ENCODE data around the gene WDR1.

The WDR1 gene

GRCh38 chr4:10040049-10040892, 76.3 kb downstream of the WDR1 start:
- DNase-seq (ENCODE audit: low read depth): no peak

GRCh38 chr4:10036807-10037342, 79.7 kb downstream of the WDR1 start:
- no peak for DNase-seq (ENCODE audit: low read depth)

- DNase-seq (ENCODE audit: low read depth): no peak
These were observed 81.5 kb downstream of the WDR1 start for GRCh38 chr4:10035130-10035529.

GRCh38 chr4:10034612-10035104, 81.9 kb downstream of the WDR1 start:
- no peak for DNase-seq (ENCODE audit: low read depth)

- no peak for DNase-seq (ENCODE audit: low read depth)
These were observed 82.5 kb downstream of the WDR1 start for GRCh38 chr4:10034136-10034535.

- DNase-seq (ENCODE audit: low read depth): no peak
These were observed 83.3 kb downstream of the WDR1 start for GRCh38 chr4:10033191-10033881.

GRCh38 chr4:10032625-10033024, 84.0 kb downstream of the WDR1 start:
- no peak for DNase-seq (ENCODE audit: low read depth)

- no peak for DNase-seq (ENCODE audit: low read depth)
These were observed 84.7 kb downstream of the WDR1 start for GRCh38 chr4:10031668-10032590.

- no peak for DNase-seq (ENCODE audit: low read depth)
These were observed 85.5 kb downstream of the WDR1 start for GRCh38 chr4:10030972-10031667.

- DNase-seq (ENCODE audit: low read depth): no peak
These were observed 87.2 kb downstream of the WDR1 start for GRCh38 chr4:10029403-10029802.

GRCh38 chr4:10028910-10029309, 87.7 kb downstream of the WDR1 start:
- no peak for DNase-seq (ENCODE audit: low read depth)

- DNase-seq (ENCODE audit: low read depth): no peak
These were observed 90.1 kb downstream of the WDR1 start for GRCh38 chr4:10026485-10026884.

GRCh38 chr4:10025230-10025806, 91.3 kb downstream of the WDR1 start:
- no peak for DNase-seq (ENCODE audit: low read depth)
